Limb (tissue), 2 donors: Measurements from ENCODE around the gene PIEZO2.
A peak's percentile ranks its signal among the peaks of the same experiment; 100 is the strongest.
"Not testable (repeated sequence)": the region's sequence is repeated elsewhere in the genome, so short reads cannot be mapped to it uniquely, and the experiment has no call there.

Source experiments
- DNase-seq, 2 donors: peaks; one replicate each; pipeline ENCODE4 v3.0.0-alpha.2; 2016; ENCODE audit errors: extremely low spot score in 2 of 2

PIEZO2 gene

DNA sequence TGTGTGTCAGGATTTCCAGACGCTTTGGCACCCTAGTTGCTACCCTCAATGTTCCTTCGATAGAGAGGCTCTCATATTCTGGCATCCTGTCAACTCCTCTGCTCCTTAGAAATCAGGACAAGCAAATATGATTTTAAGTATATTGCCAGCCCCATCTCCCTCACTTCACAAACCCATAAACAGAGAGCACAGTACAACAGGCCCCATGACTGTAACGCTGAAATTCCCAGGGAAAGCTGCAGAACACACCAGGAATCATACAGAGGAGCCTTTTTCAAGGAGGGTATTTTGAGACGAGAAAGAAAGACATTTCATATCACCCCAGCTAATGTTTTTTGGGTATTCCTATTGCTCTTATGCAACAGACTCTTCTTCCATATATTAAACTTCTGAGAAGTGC lies 460.6 kb downstream of the PIEZO2 start:
- peak in 1 of 2 donors; percentile 1 for DNase-seq

DNA sequence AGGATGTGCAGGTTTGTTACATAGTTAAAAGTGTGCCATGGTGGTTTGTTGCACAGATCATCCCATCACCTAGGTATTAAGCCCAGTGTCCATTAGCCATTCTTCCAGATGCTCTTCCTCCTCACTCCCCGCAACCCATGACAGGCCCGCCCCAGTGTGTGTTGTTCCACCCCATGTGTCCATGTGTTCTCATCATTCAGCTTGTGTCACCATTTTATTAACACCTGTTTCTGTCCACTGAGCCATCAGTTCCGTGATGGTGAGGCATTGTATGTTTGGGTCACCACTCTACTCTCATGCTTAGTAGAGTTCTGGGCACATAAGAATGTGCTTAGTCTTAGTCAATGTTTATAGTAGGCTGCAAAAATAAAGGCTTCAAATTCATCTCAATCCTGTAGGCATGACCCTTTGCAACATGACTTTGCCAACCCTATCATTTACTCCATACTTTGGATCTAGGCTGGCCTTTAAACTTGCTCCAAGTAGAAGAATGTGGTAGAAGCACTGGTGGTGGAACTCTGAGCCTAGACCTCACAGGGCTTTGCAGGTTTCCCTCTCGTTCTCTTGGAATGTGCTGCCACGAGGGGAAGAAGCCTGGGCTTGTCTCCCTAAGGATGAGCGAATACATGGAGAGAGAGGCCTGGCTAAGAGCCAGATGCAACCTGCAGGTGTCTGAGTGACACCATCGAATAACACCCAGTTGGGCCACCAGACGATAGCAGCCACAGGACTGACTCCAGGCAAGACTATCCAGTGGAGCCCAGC lies 462.0 kb downstream of the PIEZO2 start:
- no peak for DNase-seq

DNA sequence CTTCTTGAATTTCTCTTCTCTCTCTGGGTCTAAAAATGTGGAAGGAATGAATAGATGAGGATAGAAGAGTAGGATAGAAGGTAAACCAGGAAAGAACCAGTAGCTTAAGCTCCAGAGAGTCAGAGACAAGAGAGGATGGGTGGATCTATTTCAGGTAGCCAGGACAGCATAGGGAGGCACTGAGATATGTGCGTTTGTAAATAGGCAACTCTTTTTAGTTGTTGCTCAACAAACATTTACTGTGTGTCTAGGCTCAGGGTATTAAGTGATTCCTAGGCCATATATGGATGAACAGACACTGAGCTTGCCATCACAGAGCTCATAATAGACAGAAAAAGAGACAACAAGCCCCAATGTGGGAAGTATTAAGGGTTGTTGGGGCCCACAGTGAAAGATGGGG lies 463.1 kb downstream of the PIEZO2 start:
- DNase-seq: no peak

DNA sequence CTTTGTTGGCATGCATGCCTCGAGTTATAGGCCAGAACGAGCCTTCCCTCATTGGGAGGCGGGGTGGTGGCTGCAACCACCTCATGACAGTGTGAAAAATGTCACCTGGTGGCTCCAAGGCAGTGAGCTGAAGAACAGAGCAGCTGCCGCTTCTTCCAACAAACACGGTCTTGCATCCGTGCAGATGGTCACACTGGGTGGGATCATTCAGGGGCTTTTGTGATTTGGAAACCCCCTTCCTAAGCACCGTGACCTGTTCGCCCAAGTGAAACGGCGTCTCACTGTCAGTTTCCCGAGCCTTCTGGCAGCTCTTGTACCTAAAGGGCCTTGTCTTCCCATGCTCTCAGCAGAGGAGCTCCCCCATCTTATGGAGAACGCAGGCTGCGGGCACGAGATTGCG lies 463.9 kb downstream of the PIEZO2 start:
- DNase-seq: no peak

DNA sequence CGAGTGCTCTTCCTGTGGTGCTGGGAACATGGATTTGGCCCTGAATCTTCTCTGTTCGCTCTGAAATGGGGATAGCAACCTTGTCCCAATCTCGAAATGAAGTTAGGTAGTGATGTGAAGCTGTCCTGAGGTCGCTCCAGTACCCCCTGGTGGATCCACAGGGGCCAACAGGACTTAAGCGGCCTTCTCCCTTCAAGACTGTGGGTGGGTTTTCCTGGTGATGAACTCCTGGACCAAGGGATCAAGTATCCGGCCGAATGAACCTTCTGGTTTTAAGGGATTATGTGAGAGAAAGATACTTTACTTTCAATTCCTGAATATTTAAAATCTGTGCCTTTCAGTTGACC lies 467.0 kb downstream of the PIEZO2 start:
- no peak for DNase-seq

DNA sequence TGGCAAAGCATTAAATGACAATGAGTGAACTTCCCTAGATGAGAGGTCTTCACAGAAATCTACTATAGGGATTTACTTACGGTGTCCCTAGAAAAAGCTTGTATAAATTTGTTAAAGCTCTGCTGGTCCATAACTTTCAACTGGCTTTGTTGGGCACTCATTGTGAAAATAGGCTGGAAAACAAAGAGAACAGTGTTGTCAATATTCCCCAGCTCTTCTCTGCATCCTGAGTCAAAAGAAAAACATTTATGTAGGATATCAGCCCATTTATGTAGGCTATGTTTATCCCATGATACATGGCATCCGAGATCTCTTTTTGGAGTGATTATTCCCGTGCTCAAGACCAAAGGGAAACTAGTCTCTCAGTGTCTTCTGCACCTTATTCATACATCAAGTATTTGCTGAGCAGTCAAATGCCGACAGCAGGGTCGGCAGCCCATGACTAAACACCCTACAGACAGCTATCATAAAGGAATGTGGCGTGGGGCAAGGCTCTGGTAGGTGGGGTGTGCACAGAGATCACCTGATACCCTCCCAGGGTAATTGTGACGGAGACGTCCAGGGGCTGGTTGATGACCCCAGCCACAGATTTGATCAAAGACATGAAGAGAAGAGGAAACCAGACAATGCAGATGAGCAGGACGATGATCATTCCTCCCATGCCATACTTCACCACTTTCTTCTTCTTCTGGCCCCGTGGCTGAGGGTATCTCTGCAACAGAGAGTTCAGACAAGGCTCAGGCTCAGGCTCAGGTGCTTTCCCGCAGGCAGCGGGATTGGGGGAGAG lies 467.6 kb downstream of the PIEZO2 start:
- no peak for DNase-seq

DNA sequence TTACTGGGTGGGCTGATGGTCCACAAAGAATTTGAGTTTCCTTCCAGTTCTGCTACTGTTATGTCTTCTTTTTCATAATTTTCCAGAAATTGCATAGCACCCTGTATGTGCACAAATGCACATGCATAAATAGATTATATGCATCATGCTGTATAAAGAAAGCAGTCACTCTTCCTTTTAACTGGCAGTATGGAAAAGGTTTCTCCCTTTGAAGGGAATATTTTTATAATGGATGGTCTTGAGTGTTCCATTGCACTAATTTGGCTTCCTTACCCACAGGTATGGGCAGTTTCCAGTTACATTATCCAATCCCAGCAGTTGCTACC lies 469.1 kb downstream of the PIEZO2 start:
- DNase-seq: no peak

DNA sequence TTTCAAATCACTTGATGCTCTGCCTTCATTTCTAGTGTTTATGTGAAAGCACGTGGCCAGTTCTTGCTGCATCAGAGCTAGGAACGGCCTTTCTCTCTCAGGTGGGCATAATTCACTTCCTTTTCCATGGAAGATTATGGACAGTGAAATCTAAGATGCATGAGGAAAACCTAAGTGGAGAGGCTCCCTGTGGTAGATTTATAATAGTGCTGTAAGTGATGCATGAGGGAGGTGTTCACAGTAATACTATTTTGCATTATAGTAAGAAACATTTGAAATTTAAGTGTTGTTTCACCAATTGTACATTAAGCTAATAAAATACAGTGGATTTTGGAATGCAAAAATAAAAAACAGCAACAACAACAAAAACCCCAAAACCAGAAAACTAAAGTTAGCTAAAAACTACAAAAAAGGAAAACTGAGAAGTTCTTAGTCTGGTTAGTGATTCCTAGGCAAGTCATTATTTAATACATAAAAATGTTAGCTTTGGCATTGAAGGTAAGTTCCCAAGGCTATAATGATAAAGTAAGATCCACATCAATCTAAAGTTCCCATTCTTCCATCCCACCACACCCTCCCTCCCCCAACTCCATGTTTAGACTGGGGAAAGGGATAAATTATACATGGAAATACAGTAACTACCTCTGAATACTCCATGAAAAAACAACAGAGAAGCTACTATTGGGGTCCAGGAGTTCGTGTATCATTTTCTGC lies 469.7 kb downstream of the PIEZO2 start:
- DNase-seq: no peak

DNA sequence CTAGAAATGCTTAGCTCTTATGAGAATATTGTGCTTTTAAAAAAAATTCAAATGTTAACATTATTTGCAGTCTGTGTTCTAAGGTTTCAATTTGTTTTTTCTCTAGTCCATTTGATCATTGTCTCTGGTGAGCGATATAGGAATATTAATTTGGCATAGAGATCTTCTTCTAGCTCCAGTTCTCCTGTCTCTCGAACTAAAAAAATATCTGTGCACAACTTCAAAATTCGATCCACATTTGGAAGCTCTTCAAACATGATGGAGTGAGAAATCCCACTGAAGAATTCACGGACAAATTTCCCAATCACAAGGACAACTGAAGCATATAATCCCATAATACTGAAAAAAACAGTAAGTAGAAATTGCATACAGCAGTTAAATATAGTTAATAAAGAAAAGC lies 477.9 kb downstream of the PIEZO2 start:
- DNase-seq: no peak

DNA sequence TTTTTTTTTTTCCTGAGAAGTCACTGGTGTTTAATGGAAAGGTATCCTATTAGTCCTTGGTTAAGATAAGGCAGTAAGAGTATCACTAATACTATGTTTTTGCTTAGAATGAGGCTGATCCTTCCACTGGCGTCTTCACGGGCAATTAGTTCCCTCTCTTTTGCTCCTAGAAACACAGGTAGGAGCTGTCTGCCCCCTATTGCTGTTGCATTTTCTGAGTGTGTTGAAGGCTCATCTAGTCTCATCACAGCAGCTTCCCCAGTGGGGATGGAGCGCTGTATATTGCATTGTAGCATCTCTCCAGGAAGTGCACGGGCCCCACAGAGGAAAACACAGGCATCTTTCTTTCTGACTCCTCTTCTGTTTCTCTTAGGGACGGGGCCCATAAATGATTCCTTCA lies 478.5 kb downstream of the PIEZO2 start:
- no peak for DNase-seq

DNA sequence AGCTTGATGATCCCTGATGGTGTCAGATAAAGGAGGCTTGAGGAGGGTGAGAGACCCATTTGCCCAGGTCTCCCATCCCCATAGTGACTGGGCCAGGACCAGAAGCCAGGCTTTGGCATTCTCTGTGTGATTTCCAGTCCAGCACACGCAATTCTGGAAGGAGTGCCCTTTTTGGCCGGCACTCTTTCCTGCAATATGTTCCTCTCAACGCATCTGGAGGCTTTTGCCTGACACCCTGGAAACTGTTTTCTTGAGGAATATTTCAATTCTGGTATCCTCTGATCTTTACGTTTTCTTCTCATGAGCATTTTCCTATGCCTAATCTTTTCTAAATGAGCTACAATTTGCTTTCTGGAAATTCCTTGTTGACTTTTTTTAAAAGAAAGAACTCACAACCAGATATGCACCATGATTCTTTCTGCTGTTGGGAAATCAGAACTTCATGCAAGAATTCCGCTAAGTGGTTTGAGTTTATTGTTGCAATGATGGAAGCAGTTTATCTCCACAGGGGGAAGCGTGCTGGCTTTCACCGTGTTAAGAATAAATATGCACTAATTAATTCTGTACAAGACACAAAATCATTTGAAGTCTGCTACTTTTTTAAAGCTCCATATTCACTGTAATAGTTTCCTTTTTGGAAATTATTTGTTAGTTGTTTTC lies 479.8 kb downstream of the PIEZO2 start:
- no peak for DNase-seq

DNA sequence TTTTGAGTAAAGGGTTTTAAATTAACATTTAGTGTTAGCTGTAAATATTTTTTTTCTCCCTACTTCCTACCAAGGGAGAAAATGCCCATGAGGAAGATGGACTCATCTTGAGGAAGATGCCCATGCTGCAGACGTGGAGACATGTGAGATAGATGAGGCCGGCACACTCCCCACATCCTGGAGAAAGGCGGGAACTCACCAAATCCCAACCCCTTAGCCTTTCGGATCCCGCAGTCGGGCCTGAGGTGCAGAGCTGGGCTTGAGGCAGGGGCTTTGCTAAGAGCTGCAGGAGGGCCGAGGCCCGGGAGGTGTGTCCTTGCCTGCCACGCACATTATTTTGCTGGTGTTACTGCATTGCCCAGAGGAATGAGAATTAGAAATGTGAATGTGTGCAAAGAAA lies 485.6 kb downstream of the PIEZO2 start:
- DNase-seq: no peak

DNA sequence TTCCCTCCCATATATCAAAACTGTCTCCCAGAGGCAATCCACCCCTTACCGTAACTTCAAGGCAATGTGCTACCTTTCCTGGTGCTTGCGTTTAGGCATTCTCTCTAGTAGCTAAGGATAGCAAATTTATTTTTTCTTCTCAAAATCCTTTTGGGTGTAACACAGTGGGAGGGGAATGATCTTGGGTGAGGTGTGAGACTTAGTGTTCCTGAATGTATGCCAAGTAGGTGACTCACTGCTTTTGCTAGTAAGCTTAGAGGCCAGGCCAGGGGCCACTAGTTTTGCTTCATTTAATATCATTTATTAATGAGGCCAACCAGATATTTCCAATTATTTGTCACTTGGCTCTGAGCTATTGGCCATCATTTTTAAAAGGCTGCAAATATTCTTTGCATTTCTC lies 488.1 kb downstream of the PIEZO2 start:
- no peak for DNase-seq

DNA sequence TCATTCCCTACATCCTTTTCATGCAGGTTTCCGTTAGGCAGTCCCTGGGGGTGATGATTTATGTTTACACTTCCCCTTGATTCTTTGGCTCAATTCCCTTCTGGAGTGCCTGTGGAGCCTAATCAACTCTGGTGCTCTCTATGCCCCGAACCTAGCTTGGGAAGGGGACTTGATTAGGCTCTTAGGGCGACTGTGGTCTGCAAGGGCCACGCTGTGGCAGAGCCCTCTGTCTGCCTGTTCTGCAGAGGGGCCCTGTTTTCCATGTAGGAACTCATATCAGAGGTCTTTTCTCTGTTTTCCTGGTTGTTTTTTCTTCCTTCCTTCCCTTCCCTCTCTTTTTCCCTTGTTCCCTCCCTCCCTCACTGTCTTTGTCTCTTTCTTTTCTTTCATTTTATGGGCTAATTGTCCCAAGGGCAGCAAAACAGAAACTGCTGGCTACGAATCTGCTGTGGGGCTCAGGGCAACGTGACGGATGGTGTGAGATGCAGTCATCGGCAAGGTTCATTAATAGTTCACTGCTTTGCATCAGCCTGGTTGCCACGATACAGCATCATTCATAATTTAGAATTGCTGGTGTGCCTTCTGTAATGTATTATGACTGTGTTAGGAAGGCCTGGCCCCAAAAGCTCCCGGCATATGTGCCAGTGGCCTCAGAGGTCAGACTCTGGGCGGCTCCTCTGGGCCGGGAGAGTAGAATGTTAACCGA lies 489.0 kb downstream of the PIEZO2 start:
- DNase-seq: peak; percentile 56 to 58

DNA sequence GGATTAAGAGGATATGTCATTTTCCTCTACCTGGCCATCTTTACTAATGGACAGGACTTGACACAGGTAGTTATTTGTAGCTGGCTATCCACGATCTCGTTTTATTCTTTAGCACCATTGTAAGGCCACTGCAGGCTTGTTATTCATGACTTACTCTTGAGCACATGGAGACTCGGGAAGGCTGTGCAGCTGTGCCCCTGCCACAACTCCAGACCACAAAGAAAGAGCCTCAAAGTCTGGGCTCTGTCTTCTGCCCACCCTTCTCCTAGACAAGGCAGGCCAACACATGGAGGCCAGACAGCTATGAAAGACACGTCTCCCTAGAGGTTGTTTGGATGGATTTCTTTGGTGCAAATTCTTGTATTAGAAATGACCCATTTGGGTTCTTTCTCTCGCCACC lies 489.8 kb downstream of the PIEZO2 start:
- DNase-seq: no peak

DNA sequence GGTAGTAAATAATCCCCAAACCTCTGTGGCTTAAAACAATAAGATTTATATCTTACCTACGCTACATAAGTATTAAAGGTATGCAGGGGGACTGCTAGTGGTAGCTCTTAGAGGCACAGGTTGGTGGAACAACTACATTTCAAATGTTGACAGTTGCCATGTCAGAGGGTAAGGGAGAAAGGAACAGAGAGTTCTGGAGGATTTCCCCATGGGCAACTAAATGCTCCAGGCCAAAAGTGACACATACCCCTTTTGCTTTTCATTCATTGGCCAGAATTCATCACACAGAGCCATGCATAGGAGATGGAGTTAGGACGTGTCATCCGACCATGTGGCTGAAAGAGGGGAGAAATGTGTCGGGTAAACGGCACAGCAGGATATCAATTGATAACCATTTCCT lies 490.4 kb downstream of the PIEZO2 start:
- DNase-seq: no peak

DNA sequence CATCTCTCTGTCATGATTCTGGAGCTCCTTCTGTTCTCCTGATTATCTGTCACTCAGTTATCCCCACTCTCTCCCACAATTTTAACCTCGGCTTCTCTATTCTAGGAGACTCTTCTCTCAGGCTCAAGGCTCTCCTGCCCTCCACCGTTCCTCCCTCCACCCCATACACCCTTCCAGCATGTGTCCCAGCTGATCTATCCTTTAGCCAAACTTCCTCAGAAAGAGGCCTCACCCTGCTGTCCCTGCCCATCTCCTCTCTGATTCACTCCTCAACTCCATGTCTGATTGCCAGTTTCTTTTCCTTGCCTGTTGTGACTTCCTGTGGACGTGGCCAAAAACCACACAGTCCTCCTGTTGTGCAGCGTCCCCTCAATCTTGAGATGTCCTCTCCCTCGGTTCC lies 505.4 kb downstream of the PIEZO2 start:
- DNase-seq: not testable (repeated sequence)

DNA sequence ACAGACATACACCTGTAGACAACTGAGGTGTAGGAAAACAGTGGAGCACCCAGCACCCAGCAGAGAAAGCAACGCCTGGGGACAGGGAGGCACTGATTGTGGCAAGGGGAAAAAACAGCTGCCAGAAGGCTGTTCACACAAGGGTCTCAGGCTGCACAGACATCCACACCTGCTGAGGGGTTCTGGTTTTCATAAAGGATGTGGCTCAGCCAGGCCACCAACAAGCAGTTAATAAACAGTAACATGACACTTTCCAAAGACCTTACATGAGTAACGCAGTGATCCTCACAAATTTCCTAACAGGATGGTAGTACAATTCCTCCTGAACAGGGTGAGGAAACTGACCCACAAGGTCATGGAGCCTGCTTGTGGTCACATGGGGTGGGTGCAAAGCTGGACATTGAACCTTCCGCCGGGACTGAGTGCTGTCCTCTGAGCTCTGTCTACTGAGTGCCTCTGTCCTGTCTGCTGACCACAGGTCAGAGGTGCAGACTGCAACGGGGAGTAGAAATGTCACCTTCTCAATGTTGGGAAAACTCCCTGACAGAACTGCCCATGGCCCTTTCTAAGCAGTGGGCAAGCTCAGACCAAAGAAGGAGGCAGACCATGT lies 506.3 kb downstream of the PIEZO2 start:
- DNase-seq: not testable (repeated sequence)

DNA sequence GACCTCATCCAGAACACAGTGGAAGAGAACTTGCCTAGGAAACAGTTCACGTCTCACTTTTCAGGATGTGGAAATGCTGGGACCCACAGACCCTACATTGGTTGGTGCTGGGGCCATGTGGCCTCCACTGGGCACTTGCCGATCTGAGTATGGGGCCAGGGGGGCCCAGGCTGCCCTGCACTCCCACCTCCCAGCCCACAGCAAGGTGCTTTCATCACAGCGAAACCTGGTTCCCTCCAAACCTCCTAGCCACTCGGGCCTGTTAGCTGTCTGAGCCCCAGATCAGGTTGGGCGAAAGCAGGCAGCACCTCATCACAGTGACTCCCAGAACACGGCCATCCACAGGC lies 510.9 kb downstream of the PIEZO2 start:
- not testable (repeated sequence) for DNase-seq

DNA sequence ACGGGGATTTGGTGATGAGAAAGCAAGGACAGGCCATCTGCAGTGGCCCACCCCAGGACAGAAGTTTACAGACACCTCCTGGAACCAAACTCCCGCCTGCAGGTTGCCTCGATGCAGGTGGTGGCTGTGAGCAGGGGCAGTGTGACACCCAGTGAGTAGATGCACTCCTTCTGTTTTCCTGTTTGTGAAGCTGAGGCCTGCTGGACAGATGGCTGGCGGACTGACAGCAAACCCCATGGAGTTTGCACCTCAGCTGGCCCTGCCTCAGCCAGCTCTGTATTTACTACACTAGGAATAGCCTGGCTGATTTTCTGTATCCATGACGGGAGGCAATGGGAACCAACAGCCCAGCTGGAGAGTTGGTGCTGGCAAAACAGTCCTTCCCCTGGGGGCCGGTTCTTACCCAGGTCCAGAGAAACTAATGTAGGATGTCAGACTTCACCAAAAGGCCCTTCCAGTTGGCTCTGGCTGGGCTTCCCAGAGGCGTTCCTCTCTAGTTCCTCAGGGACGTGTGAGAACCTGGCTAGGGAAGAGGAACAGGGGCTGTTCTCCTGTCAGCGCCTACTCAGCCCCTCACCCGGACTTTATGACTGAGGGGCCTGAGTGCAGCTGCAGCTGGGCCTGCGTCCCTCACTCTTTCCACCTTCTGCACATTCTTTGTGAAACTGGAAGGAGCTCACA lies 511.4 kb downstream of the PIEZO2 start:
- DNase-seq: not testable (repeated sequence)

DNA sequence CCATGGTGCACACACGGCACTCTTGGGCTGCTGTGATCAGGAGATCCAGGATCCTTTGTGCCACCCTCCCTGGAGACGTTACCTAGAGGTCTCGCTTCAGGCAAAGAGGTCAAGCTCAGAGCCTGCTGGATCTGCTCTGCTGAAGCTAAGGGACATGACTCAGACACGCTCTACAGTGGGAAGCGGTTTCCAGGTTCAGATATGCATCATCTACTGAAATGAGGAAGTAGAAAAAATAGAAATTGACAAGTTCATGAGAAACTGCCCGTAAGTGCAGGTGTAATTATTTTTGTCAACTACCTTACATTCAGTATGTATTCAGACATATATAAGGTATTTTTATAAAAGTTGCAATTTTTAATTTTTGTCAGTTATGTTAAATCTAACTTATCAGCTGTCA lies 520.3 kb downstream of the PIEZO2 start:
- not testable (repeated sequence) for DNase-seq
